Measurements from ENCODE around the gene IFI35.
"Not testable (repeated sequence)": the region's sequence is repeated elsewhere in the genome, so short reads cannot be mapped to it uniquely, and the experiment has no call there.

Gene IFI35

GRCh38 chr17:42969001-42969581, 37.5 kb upstream of the IFI35 start:
- peak; percentile 50 to 52 for DNase-seq (ENCODE audit: low read depth in 1 of 2, low spot score in 1 of 2)
- H3K4me3 ChIP-seq (replicated peaks; ENCODE audit: insufficient read depth, low read length) = no peak overlapping the region
- H3K27ac ChIP-seq (replicated peaks) = no peak overlapping the region; the same call in 1 of the 2 replicates
- H3K27me3 ChIP-seq (ENCODE audit: insufficient read depth, poor library complexity, severe bottlenecking) = no peaks in the 10 kb centered on the region
- TF ChIP-seq POLR2AphosphoS5 (IDR thresholded peaks at IDR 0.05; ENCODE audit: low read depth) = no peak
- no peak for TF ChIP-seq GABPA (IDR thresholded peaks at IDR 0.05; ENCODE audit: low read depth)
- no peak for TF ChIP-seq SPI1 (IDR thresholded peaks at IDR 0.05; ENCODE audit: borderline replicate concordance, low read depth)
- TF ChIP-seq CTCF (IDR thresholded peaks at IDR 0.05; ENCODE audit: insufficient read depth, low read length) = no peak
- TF ChIP-seq REST (IDR thresholded peaks at IDR 0.05; ENCODE audit: insufficient replicate concordance, low read depth) = no peak

GRCh38 chr17:42971589-42971988, 35.0 kb upstream of the IFI35 start:
- H3K4me3 ChIP-seq (replicated peaks; ENCODE audit: insufficient read depth, low read length) = no peak overlapping the region
- no peak for TF ChIP-seq POLR2AphosphoS5 (IDR thresholded peaks at IDR 0.05; ENCODE audit: low read depth)
- no peak for TF ChIP-seq REST (IDR thresholded peaks at IDR 0.05; ENCODE audit: insufficient replicate concordance, low read depth)
- no peak for TF ChIP-seq GABPA (IDR thresholded peaks at IDR 0.05; ENCODE audit: low read depth)
- TF ChIP-seq CTCF (IDR thresholded peaks at IDR 0.05; ENCODE audit: insufficient read depth, low read length) = no peak
- TF ChIP-seq SPI1 (IDR thresholded peaks at IDR 0.05; ENCODE audit: borderline replicate concordance, low read depth) = no peak
- no peaks in the 10 kb centered on the region for H3K27me3 ChIP-seq (ENCODE audit: insufficient read depth, poor library complexity, severe bottlenecking)
- no peak for DNase-seq (ENCODE audit: low read depth in 1 of 2, low spot score in 1 of 2)
- no peak overlapping the region for H3K27ac ChIP-seq (replicated peaks)

GRCh38 chr17:42973323-42973722, 33.3 kb upstream of the IFI35 start:
- DNase-seq (ENCODE audit: low read depth in 1 of 2, low spot score in 1 of 2); H3K4me3 ChIP-seq (replicated peaks; ENCODE audit: insufficient read depth, low read length); H3K27ac ChIP-seq (replicated peaks); H3K27me3 ChIP-seq (ENCODE audit: insufficient read depth, poor library complexity, severe bottlenecking): not testable (repeated sequence)

GRCh38 chr17:42975265-42975664, 31.3 kb upstream of the IFI35 start:
- H3K27ac ChIP-seq (replicated peaks) = no peak overlapping the region
- H3K27me3 ChIP-seq (ENCODE audit: insufficient read depth, poor library complexity, severe bottlenecking) = no peaks in the 10 kb centered on the region
- no peak for DNase-seq (ENCODE audit: low read depth in 1 of 2, low spot score in 1 of 2)
- TF ChIP-seq CTCF (IDR thresholded peaks at IDR 0.05; ENCODE audit: insufficient read depth, low read length) (no peak), REST (IDR thresholded peaks at IDR 0.05; ENCODE audit: insufficient replicate concordance, low read depth) (no peak), POLR2AphosphoS5 (IDR thresholded peaks at IDR 0.05; ENCODE audit: low read depth) (no peak), SPI1 (IDR thresholded peaks at IDR 0.05; ENCODE audit: borderline replicate concordance, low read depth) (no peak), GABPA (IDR thresholded peaks at IDR 0.05; ENCODE audit: low read depth) (no peak)
- no peak overlapping the region for H3K4me3 ChIP-seq (replicated peaks; ENCODE audit: insufficient read depth, low read length)

- not testable (repeated sequence) for H3K4me3 ChIP-seq (replicated peaks; ENCODE audit: insufficient read depth, low read length); H3K27ac ChIP-seq (replicated peaks); DNase-seq (ENCODE audit: low read depth in 1 of 2, low spot score in 1 of 2); H3K27me3 ChIP-seq (ENCODE audit: insufficient read depth, poor library complexity, severe bottlenecking)
Measured at GRCh38 chr17:42975701-42976100, 30.9 kb upstream of the IFI35 start.
